Peyer's patch (tissue), 4 donors: ENCODE results near the gene GALNT2. TPM values are rescaled to one million over a fixed set of nuclear protein-coding genes. Genes with fewer than 3 reads are reported as not detected.

Experiments
- DNase-seq, 3 donors: peaks; one replicate each; pipeline ENCODE4 v3.0.0-alpha.2; 2017 to 2019
- H3K27ac ChIP-seq, 4 donors: fragments of 200-600 bp; sonication (generic); one replicate each; pipeline ENCODE4 v1.5.1; 2016 to 2019
- H3K27me3 ChIP-seq, 2 donors: fragments of 200-600 bp; sonication (generic); one replicate each; pipeline ENCODE4 v1.5.1; 2019
- H3K36me3 ChIP-seq, 3 donors: fragments of 200-600 bp; sonication (generic); one replicate each; pipeline ENCODE4 v1.5.1; 2016 to 2019
- H3K4me1 ChIP-seq, 4 donors: fragments of 200-600 bp; sonication (generic); one replicate each; pipeline ENCODE4 v1.5.1; 2016 to 2019
- H3K4me3 ChIP-seq, 4 donors: fragments of 200-600 bp; sonication (generic); 1 replicate in 3 of 4; 2 replicates in 1 of 4; pipeline ENCODE4 v1.5.1; 2016 to 2019; ENCODE audit warnings: mild to moderate bottlenecking in 1 of 4
- H3K9me3 ChIP-seq, 4 donors: fragments of 200-600 bp; sonication (generic); one replicate each; pipeline ENCODE4 v1.5.1; 2016 to 2019; ENCODE audit warnings: mild to moderate bottlenecking in 1 of 4
- POLR2A ChIP-seq, 2 donors: fragments of 450-650 bp; IDR thresholded peaks; one replicate each; pipeline ENCODE4 v1.5.1; 2017; ENCODE audit warnings: antibody characterized with exemption in 2 of 2, mild to moderate bottlenecking in 2 of 2, moderate library complexity in 2 of 2
- total RNA-seq, 4 donors: library from RNA; depleted of rRNA; stranded (reverse); fragments of >200 nt; gene quantifications; one replicate each; pipeline ENCODE4 v1.1.0, GENCODE V29; 2016
- TF ChIP-seq, protein P1 (sequence below), 6 experiments: fragments of 450-650 bp in 4 of 6; fragments of 200-600 bp in 2 of 6; sonication (generic) in 1 of 6; IDR thresholded peaks; one replicate each; pipeline ENCODE4 v1.5.1; 2017 to 2019; ENCODE audit warnings: antibody characterized with exemption in 6 of 6, mild to moderate bottlenecking in 3 of 6, moderate library complexity in 1 of 6

The GALNT2 gene
- total RNA-seq, 4 donors from 2014 or later: 36.3 to 52.5 (median 43.6) TPM

DNA sequence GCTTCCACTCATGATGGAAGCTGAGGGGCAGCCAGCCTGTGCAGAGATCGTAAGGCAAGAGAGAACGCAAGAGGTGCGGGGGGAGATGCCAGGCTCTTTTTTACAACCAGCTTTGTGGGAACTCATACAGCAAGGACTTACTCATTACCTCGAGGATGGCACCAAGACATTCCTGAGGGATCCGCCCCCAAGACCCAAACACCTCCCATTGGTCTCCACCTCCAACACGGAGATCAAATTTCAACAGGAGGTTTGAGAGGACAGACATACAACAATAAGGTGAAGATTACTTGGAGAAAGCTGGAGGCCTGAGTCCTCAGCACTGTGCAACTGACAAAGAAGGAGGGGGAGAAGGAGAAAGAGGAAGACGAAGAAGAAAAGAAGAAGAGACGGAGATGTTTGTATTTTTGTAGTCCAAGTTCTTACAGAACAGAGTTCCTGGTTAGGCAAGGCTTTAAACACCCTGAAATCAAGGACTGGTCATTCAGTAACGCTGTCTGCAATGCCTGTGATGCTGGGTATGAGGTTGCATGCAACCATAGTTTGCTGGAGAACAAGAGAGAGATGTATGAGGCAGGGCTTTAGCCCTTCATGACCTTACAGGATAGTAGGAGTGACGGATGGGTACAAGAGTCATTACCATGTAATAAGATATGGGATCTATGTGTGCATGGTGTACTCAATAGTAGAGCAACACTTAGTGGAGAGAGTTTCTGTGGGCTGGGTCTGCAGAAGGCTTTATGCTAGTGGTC, 19.7 kb upstream of the GALNT2 start:
- no peaks in the 10 kb centered on the region for H3K36me3 ChIP-seq
- H3K4me1 ChIP-seq: no peaks in the 10 kb centered on the region
- TF ChIP-seq, protein P1, sequence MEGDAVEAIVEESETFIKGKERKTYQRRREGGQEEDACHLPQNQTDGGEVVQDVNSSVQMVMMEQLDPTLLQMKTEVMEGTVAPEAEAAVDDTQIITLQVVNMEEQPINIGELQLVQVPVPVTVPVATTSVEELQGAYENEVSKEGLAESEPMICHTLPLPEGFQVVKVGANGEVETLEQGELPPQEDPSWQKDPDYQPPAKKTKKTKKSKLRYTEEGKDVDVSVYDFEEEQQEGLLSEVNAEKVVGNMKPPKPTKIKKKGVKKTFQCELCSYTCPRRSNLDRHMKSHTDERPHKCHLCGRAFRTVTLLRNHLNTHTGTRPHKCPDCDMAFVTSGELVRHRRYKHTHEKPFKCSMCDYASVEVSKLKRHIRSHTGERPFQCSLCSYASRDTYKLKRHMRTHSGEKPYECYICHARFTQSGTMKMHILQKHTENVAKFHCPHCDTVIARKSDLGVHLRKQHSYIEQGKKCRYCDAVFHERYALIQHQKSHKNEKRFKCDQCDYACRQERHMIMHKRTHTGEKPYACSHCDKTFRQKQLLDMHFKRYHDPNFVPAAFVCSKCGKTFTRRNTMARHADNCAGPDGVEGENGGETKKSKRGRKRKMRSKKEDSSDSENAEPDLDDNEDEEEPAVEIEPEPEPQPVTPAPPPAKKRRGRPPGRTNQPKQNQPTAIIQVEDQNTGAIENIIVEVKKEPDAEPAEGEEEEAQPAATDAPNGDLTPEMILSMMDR (IDR thresholded peaks at IDR 0.05): no peak
- TF ChIP-seq POLR2A (IDR thresholded peaks at IDR 0.05): no peak
- DNase-seq: no peak
- H3K4me3 ChIP-seq: no peak overlapping the region
- H3K27me3 ChIP-seq: no peaks in the 10 kb centered on the region
- H3K27ac ChIP-seq: no peak overlapping the region
- no peaks in the 10 kb centered on the region for H3K9me3 ChIP-seq

DNA sequence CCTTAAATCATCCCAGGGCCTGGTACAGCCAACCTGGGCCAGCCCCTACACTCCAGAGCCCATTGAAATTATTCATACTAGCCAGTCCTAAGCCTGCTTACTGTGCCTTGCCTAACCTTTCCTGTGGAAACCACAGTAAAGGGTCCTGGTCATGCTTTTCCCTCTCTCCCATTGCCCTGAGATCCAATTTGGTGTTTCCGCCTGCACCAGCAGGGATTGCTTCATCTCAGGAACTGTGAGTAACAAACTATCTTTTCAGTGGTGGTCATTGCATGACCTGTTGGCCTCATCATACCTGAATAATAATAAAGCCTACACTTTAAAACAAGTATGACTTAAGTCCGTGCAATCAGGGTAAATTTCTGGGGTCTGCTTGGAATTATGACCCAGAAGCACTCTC, 18.7 kb upstream of the GALNT2 start:
- H3K27me3 ChIP-seq: no peaks in the 10 kb centered on the region
- no peak overlapping the region for H3K27ac ChIP-seq
- H3K9me3 ChIP-seq: no peaks in the 10 kb centered on the region
- H3K4me1 ChIP-seq: no peaks in the 10 kb centered on the region
- no peak for DNase-seq
- no peak overlapping the region for H3K4me3 ChIP-seq
- TF ChIP-seq, protein P1 (IDR thresholded peaks at IDR 0.05): no peak
- no peak for TF ChIP-seq POLR2A (IDR thresholded peaks at IDR 0.05)
- no peaks in the 10 kb centered on the region for H3K36me3 ChIP-seq

DNA sequence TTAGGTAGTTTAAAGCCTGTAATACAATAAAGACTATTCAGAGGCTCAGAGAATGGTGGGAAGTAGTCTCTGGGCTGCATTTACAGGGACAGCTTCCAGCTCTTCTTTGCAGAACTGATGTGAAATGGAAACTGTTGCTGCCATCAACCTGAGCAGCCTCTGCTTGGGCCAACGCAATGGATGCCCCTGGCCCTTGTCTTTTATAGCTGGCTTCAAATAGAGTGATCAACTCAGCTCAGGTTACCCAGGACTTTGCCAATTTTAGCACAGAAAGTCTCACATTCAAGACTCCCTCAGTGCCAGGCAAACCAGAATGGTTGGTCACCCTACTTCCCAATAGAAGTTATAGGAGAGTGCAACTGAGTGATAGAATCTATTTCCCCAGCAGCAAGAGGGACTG, 18.1 kb upstream of the GALNT2 start:
- Histone ChIP-seq H3K36me3 (no peaks in the 10 kb centered on the region), H3K9me3 (no peaks in the 10 kb centered on the region), H3K4me1 (no peaks in the 10 kb centered on the region), H3K4me3 (no peak overlapping the region), H3K27ac (no peak overlapping the region), H3K27me3 (no peaks in the 10 kb centered on the region)
- TF ChIP-seq POLR2A (IDR thresholded peaks at IDR 0.05): no peak
- TF ChIP-seq, protein P1 (IDR thresholded peaks at IDR 0.05): no peak
- DNase-seq: no peak

DNA sequence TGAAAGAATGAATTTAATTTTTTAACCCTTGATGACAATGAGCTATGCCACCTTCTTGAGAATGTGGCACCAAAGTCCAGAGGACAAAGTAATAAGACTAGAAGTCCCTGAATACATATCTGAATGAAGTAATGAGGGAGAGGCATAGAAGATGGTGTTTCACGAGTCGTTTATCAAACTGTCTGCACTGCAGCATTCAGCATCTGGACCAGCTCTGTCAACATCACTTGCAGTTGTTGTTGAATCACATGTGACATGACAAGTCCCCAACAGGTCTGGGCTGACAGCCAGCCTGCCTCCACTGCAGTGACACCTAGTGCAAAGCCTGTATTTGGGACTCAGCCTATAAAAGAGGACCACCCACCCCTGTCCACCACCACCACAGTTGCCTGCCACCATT, 17.3 kb upstream of the GALNT2 start:
- Histone ChIP-seq H3K4me1 (no peaks in the 10 kb centered on the region), H3K4me3 (no peak overlapping the region), H3K36me3 (no peaks in the 10 kb centered on the region), H3K9me3 (no peaks in the 10 kb centered on the region), H3K27ac (no peak overlapping the region), H3K27me3 (no peaks in the 10 kb centered on the region)
- DNase-seq: no peak
- TF ChIP-seq, protein P1 (IDR thresholded peaks at IDR 0.05): no peak
- TF ChIP-seq POLR2A (IDR thresholded peaks at IDR 0.05): no peak

DNA sequence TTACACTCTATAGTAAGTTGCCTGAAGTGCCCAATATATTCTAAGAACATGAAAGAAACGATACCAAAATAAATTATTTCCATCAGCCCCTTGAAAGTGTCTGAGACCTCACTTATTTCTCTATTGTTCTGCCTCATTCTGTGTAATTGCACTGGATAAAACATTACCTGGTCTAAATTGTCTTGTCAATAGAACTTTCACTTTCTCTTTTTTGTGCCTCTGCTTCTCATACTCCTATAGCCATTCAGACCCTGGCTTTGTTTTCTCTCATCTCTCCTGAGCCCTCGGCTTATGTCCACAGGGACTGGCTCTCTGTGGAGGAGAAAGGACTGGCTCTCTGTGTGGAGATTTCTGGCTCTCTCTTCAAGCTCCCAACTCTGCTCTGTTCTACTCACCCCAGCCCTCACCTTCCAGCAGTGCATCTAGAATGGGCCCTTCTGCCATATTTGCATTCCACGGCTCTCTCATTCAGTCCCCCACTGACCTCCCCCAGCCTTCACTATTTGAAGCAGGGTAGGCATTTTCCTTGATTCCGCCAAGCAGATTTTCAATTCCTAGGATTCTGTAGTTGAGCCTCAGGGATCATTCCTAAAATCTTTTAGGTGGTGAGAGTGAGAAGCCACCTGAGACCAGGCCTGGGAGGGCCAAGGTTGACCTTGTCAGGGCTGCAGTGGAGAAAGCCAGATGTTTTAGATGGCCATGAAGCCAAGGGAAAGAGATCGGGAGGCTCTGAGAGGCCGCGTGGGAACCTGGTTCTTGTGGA, 15.9 kb upstream of the GALNT2 start:
- no peak overlapping the region for H3K4me3 ChIP-seq
- no peaks in the 10 kb centered on the region for H3K4me1 ChIP-seq
- no peaks in the 10 kb centered on the region for H3K36me3 ChIP-seq
- no peaks in the 10 kb centered on the region for H3K9me3 ChIP-seq
- no peak overlapping the region for H3K27ac ChIP-seq
- no peak for TF ChIP-seq POLR2A (IDR thresholded peaks at IDR 0.05)
- TF ChIP-seq, protein P1 (IDR thresholded peaks at IDR 0.05): no peak
- H3K27me3 ChIP-seq: no peaks in the 10 kb centered on the region
- DNase-seq: no peak
